Activated B cell treated with CpG ODN at 0.5 μM for 24 hours (primary cell): ENCODE results near the gene TPM4. TPM values are rescaled to one million over a fixed set of nuclear protein-coding genes. Genes with fewer than 3 reads are reported as not detected.

Source experiments
- ATAC-seq: fragments of 200-7000 bp; cut with Tn5 transposase; one replicate; pipeline ENCODE4 v1.10.0; 2021; ENCODE audit warnings: low read depth, mild to moderate bottlenecking, moderate library complexity
- CTCF ChIA-PET: fragments of 350-600 bp; sonication (Branson Sonifier 250); formaldehyde crosslinking; loops from one replicate; lab custom pipeline; 2021; ENCODE audit warnings: antibody characterized with exemption; lab: Charles Lee
- POLR2A ChIA-PET: fragments of 350-600 bp; sonication (Branson Sonifier 250); formaldehyde crosslinking; loops from one replicate; lab custom pipeline; 2021; ENCODE audit warnings: antibody characterized with exemption; lab: Charles Lee
- DNase-seq: peaks from one replicate; pipeline ENCODE4 v3.0.0; 2022
- H3K27ac Mint-ChIP-seq: one replicate; pipeline ENCODE4 v1.8.0; 2020; ENCODE audit warnings: mixed read lengths
- H3K27me3 Mint-ChIP-seq: one replicate; pipeline ENCODE4 v1.8.0; 2021; ENCODE audit warnings: mixed read lengths
- H3K36me3 Mint-ChIP-seq: one replicate; pipeline ENCODE4 v1.8.0; 2021; ENCODE audit warnings: low read depth, mixed read lengths
- H3K4me1 Mint-ChIP-seq: one replicate; pipeline ENCODE4 v1.8.0; 2021; ENCODE audit warnings: mixed read lengths
- H3K4me3 Mint-ChIP-seq: one replicate; pipeline ENCODE4 v1.8.0; 2020; ENCODE audit warnings: mild to moderate bottlenecking, mixed read lengths
- H3K9me3 Mint-ChIP-seq: one replicate; pipeline ENCODE4 v1.8.0; 2020; ENCODE audit warnings: mixed read lengths
- intact Hi-C: fragments of 100-400 bp; cut with micrococcal nuclease; formaldehyde crosslinking; loops from one replicate; pipeline ENCODE4 v1.15.1; 2024
- total RNA-seq: library from RNA; stranded (reverse); gene quantifications from 2 replicates; pipeline ENCODE4 v1.2.3, GENCODE V29; 2022
- TF ChIP-seq, protein P1 (sequence below): fragments of 200-600 bp; IDR thresholded peaks from one replicate; pipeline ENCODE4 v1.8.0; 2022; ENCODE audit warnings: antibody characterized with exemption, mild to moderate bottlenecking

Gene TPM4
- total RNA-seq, 1 donor from 2014 or later = 257 TPM

DNA sequence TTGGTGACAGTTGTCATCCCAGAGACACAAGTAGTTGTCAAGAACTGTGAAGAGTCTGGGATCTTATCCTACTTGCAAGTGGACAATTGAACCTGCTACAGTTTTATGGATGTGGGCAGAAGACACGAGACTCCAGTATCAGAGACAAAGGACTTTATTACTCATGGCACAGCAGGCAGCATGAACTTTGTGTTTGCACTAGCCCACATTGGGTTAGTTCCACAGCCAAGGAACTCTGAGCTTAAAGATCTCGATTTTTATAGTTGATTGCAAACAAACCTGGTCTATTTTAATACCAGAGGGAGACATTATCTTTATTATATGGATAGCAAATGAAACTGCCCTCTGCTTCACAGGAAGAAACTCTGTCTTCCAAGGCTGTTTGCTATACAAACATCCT lies 16.0 kb upstream of the TPM4 start:
- no peak overlapping the region for H3K4me3 Mint-ChIP-seq
- intact Hi-C loops = no loop called here
- H3K9me3 Mint-ChIP-seq = peaks cover 5% of the 10 kb centered on the region
- H3K4me1 Mint-ChIP-seq = peaks cover 7% of the 10 kb centered on the region
- no peak for ATAC-seq
- ChIA-PET CTCF (interaction anchor here (0.8 to 3.3 kb wide), 4 partner anchors 10 to 125 kb away, joined by 3 to 17 read pairs (median 4); partner anchors contain the start of gene FAM32A), POLR2A (interaction anchor here (0.6 kb wide), 1 partner anchor 50 kb away, joined by 5 read pairs; no protein-coding TSS in a partner anchor)
- peaks cover 3% of the 10 kb centered on the region for H3K27me3 Mint-ChIP-seq
- no peaks in the 10 kb centered on the region for H3K36me3 Mint-ChIP-seq
- no peak overlapping the region for H3K27ac Mint-ChIP-seq
- TF ChIP-seq, protein P1, sequence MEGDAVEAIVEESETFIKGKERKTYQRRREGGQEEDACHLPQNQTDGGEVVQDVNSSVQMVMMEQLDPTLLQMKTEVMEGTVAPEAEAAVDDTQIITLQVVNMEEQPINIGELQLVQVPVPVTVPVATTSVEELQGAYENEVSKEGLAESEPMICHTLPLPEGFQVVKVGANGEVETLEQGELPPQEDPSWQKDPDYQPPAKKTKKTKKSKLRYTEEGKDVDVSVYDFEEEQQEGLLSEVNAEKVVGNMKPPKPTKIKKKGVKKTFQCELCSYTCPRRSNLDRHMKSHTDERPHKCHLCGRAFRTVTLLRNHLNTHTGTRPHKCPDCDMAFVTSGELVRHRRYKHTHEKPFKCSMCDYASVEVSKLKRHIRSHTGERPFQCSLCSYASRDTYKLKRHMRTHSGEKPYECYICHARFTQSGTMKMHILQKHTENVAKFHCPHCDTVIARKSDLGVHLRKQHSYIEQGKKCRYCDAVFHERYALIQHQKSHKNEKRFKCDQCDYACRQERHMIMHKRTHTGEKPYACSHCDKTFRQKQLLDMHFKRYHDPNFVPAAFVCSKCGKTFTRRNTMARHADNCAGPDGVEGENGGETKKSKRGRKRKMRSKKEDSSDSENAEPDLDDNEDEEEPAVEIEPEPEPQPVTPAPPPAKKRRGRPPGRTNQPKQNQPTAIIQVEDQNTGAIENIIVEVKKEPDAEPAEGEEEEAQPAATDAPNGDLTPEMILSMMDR = no peak
- DNase-seq = no peak

- Mint-ChIP-seq H3K4me3 (no peak overlapping the region), H3K27me3 (peaks cover 3% of the 10 kb centered on the region), H3K4me1 (peaks cover 10% of the 10 kb centered on the region), H3K9me3 (no peaks in the 10 kb centered on the region), H3K27ac (no peak overlapping the region), H3K36me3 (no peaks in the 10 kb centered on the region)
- intact Hi-C loops = no loop called here
- TF ChIP-seq, protein P1 = no peak
- DNase-seq (no peak), ATAC-seq (no peak)
- ChIA-PET POLR2A (interaction anchor here (0.7 to 1.7 kb wide), 3 partner anchors 11 to 124 kb away, joined by 3 to 4 read pairs (median 3); partner anchors contain the start of gene FAM32A), CTCF (interaction anchor here (0.7 to 3.3 kb wide), 11 partner anchors 9 to 338 kb away, joined by 3 to 17 read pairs (median 7); partner anchors contain the start of genes FAM32A and TPM4)
These were observed 14.4 kb upstream of the TPM4 start for GRCh38 chr19:16061943-16062342.

- H3K36me3 Mint-ChIP-seq = no peaks in the 10 kb centered on the region
- H3K27me3 Mint-ChIP-seq = peaks cover 3% of the 10 kb centered on the region
- H3K27ac Mint-ChIP-seq = no peak overlapping the region
- H3K4me1 Mint-ChIP-seq = peaks cover 10% of the 10 kb centered on the region
- H3K4me3 Mint-ChIP-seq = no peak overlapping the region
- POLR2A ChIA-PET = interaction anchor here (0.5 to 1.7 kb wide), 9 partner anchors 11 to 1265 kb away, joined by 3 to 10 read pairs (median 4); partner anchors contain the start of genes FAM32A and TPM4
- CTCF ChIA-PET = interaction anchor here (0.7 to 3.3 kb wide), 20 partner anchors 8 to 433 kb away, joined by 3 to 17 read pairs (median 5); partner anchors contain the start of genes FAM32A, HSH2D and TPM4
- TF ChIP-seq, protein P1 = peak; percentile 80
- intact Hi-C loops = no loop called here
- DNase-seq = peak; percentile 63
- ATAC-seq = peak; percentile 92
- H3K9me3 Mint-ChIP-seq = no peaks in the 10 kb centered on the region
These were observed 13.5 kb upstream of the TPM4 start for GRCh38 chr19:16062789-16063188.

DNA sequence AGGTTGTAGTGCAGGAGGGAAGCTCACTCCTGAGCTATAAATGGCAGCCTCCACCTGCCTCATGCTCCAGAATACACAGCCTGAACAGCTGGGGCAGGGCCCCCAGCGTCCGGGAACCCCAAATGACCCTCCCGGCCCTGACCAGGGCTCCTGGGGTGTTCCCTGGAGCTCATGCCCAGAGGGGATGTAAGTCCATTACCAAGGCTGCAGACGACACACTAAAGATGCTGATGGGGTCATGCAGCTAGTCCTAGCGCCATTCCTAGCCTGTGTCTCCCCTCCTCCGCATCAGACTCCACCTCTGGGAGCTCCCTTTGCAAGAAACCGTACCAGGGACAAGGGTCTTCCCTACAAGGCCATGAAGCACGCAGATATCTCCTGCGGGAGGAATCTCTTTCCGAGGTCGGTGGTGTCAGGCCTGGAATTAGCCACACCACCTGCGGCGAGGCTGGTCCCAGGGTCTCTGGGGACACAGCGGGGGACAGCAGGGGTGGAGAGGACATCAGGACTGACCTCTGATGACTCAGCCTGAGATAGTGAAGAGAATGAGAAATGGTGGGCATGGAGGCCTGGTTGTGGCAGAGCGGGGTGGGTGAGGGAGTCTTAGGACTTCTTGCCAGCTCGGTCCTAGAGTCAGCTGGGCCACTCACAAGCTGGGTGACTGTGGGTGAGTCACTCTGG lies 11.9 kb upstream of the TPM4 start:
- DNase-seq = no peak

More for the DNA sequence above, 11.9 kb upstream of the TPM4 start:
- Mint-ChIP-seq H3K4me1 (peaks cover 10% of the 10 kb centered on the region), H3K27ac (no peak overlapping the region), H3K4me3 (no peak overlapping the region), H3K36me3 (no peaks in the 10 kb centered on the region), H3K27me3 (no peaks in the 10 kb centered on the region), H3K9me3 (no peaks in the 10 kb centered on the region)
- CTCF ChIA-PET = interaction anchor here (1.0 to 3.9 kb wide), 6 partner anchors 11 to 435 kb away, joined by 4 to 19 read pairs (median 8); partner anchors contain the start of gene TPM4
- POLR2A ChIA-PET = interaction anchor here (0.6 to 1.7 kb wide), 6 partner anchors 12 to 118 kb away, joined by 3 to 17 read pairs (median 4); partner anchors contain the start of gene TPM4
- no peak for ATAC-seq
- TF ChIP-seq, protein P1 = no peak
- intact Hi-C loops = no loop called here
